Renal cortex interstitium (tissue), 11 donors: ENCODE measurements around the gene PARPBP. TPM values are rescaled to one million over a fixed set of nuclear protein-coding genes. Genes with fewer than 3 reads are reported as not detected.
"Not testable (repeated sequence)": the region's sequence is repeated elsewhere in the genome, so short reads cannot be mapped to it uniquely, and the experiment has no call there.

Source experiments
- DNase-seq, 11 donors: peaks; one replicate each; pipeline ENCODE4 v3.0.0-alpha.2; 2013; ENCODE audit warnings: low read depth in 9 of 11, low spot score in 4 of 11; ENCODE audit errors: extremely low read depth in 1 of 11
- polyA plus RNA-seq, 3 donors: library from polyadenylated mRNA; unstranded; fragments of 120-200 nt; gene quantifications; one replicate each; pipeline ENCODE4 v1.2.1, GENCODE V29; 2013; ENCODE audit not compliant: insufficient read length in 3 of 3

Gene PARPBP
- polyA plus RNA-seq, 3 donors, result 12.7 to 15.4 (median 14.1) TPM

DNA sequence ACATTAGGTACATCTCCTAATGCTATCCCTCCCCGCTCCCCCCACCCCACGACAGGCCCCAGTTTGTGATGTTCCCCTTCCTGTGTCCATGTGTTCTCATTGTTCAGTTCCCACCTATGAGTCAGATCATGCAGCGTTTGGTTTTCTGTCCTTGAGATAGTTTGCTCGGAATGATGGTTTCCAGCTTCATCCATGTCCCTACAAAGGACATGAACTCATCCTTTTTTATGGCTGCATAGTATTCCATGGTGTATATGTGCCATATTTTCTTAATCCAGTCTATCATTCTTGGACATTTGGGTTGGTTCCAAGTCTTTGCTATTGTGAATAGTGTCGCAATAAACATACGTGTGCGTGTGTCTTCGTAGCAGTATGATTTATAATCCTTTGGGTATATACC lies 17.6 kb downstream of the PARPBP start:
- not testable (repeated sequence) for DNase-seq

DNA sequence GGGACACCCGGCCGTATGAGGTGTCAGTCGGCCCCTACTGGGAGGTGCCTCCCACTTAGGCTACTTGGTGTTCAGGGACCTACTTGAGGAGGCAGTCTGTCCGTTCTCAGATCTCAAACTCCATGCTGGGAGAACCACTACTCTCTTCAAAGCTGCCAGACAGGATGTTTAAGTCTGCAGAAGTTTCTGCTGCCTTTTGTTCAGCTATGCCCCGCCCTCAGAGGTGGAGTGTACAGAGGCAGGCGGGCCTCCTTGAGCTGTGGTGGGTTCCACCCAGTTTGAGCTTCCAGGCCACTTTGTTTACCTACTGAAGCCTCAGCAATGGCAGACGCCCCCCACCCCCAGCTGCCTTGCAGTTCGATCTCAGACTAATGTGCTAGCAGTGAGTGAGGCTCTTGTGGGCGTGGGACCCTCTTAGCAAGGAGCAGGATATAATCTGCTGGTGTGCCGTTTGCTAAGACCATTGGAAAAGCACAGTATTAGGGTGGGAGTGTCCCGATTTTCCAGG lies 22.9 kb downstream of the PARPBP start:
- DNase-seq, result not testable (repeated sequence)

DNA sequence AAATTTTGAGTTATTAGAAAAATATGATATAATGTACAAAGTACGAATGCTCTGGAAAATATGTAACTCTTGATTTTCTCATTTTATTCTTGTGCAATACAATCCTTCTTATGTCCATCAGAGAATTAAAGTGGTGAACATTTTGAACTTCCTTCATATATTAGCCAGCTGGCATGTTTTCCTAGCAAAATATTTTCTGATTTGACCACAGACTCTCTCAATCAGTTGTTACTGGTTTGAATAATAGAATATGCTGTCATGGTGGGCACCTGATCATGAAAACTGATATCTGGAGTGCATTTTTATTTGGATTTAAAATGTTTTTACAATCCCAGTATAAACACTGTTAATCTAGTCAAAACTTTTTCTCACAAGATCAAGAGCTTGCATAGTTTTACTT lies 24.2 kb downstream of the PARPBP start:
- no peak for DNase-seq

DNA sequence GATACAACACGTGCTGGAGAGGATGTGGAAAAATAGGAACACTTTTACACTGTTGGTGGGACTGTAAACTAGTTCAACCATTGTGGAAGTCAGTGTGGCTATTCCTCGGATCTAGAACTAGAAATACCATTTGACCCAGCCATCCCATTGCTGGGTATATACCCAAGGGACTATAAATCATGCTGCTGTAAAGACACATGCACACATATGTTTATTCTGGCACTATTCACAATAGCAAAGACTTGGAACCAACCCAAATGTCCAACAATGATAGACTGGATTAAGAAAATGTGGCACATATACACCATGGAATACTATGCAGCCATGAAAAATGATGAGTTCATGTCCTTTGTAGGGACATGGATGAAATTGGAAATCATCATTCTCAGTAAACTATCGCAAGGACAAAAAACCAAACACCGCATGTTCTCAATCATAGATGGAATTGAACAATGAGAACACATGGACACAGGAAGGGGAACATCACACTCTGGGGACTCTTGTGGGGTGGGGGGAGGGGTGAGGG lies 27.1 kb downstream of the PARPBP start:
- not testable (repeated sequence) for DNase-seq

DNA sequence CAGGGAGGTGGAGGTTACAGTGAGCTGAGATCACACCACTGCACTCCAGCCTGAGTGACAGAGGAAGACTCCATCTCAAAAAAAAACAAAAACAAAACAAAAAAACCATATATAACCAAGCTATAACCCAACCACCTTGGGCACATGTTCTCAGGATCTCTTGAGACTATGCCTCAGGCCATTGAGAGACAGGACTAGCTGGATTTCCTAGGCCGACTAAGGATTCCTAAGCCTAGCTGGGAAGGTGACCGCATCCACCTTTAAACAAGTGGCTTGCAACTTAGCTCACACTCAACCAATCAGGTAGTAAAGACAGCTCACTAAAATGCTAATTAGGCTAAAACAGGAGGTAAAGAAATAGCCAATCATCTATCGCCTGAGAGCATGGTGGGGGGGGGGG lies 35.2 kb downstream of the PARPBP start:
- not testable (repeated sequence) for DNase-seq

DNA sequence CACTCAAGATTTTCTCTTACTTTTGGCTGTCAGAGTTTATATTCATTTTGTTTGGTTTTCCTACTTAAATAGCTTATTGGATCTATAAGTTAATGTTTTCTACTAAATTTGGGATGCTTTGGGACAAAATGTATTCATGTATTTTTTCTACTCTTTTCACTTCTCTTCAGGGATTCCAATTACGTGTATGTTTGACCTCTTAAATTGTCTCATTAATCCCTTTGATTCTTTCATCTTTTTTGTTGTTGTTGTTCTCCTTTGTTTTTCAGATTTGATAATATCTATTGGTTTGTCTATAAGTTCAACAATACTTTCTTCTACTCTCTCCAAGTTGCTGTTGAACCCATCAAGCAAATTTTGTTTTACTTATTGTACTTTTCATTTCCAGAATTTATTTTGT lies 43.4 kb downstream of the PARPBP start:
- no peak for DNase-seq

DNA sequence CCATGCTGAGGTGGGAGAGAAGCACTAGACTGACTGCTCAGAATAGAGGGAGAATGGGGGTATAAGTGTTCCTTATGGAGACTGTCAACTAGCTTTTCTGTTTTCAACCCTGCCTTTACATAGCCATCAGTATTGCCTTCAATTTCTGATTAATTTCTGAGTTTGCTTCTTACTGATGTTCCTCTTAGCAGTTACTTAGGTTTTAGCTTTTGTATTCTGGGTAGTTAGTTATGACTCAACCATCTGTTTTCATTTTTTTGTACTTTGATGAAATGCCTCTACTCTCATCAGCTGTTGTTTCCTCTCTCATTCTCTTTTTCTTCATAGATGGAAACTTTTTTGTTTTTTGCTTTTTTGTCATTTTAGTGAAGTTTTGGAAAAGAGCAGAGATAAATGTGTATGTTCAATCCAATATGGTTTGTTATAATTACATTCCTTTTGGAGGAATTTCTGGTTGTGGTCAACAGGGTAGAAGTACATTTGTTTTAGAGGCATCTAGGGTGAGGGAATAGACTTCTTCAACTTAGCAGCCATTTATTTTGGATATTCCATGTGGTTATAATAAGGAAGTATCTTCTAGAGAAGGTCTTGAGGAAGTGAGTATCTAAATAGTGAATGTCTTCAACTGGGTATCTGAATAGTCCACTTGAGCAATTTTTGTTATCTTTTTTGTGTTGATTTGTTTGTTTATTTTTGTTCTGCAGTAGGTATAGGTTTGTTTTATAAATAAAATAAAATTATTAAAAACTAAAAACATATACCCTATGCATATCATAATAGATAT lies 48.0 kb downstream of the PARPBP start:
- DNase-seq, result no peak

DNA sequence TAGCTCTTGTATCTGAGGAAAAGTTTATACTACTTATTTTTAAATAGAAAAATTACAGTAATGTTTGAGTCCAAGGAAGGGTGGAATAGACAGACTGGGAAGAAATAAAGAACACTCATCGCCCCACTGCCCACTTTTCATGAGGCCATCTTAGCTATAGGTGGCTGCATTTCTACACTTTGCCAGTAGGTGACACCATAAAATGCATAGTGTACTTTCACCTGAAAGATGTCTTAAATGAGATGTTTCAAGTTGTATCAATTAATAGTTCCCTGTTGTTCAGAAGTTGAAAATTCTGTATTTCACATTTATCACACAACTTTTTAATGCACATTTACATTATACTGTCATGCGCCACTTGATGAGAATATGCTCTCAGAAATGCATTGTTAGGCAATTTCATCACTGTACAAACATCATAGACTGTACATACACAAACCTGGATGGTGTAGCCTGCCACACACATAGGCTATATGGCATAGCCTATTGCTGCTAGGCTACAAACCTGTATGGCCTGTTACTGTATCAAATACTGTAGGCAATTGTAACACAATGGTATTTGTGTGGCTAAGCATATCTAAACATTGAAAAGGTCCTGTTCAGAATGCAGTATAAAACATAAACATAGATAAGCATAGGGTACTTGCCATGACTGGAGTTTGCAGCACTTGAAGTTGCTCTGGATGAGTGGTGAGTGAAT lies 50.1 kb downstream of the PARPBP start:
- peak in 6 of 11 donors; percentile 3 to 13 (median 4) for DNase-seq

DNA sequence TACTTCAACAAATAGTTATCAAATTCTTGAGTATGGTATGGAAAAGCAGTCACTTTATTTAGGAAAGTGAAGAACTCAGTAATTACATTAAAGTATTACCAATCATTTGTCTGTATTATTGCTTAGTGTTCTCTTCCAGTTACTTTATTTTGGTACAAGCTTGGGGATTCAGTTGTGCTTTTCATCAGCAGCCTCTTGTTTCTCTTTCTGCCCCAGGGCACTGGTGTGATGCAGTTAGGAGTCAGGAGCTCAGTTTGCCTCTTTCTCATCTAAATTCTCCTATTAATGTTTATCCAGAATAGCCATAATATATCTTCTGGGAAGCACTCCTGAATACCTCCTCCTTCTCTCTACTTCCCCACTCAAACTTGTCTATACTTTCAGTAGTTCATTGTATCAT lies 52.0 kb downstream of the PARPBP start:
- no peak for DNase-seq

DNA sequence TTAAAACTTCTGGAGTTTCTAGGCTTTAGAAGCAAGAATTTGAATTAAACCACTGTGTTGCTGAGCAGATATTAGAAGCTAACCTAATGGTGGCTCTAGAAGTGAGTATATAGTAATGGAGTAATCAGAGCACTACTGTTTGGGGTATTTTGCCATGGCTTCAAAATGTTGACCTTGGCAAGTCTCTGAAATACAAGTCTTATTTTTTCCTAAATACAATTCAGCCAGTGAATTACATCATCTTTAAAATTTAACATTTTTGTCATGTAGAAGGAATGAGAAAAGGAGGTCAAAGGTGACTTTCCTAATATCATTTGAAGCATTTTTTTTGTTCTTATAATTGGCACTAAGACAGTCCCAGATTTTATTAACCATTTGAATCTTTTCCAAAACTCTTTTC lies 52.5 kb downstream of the PARPBP start:
- DNase-seq, result no peak

DNA sequence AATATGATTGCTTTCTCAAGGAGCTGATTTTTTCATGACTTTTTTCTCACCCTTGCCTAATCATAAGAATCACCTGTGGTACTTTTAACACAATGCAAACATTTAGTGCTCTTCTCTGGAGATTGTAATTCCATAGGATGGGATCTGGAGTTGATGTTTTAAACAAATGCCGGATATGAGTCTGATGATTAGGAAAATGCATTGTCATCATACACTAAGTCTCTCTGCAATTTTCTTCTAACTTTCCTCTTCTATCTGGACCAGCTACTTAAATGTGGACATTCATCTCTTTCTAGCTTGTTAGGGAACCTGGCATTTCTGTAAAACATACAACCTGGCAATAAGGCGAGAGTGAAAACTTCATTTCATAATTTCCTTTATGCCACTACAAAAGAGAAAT lies 54.1 kb downstream of the PARPBP start:
- no peak for DNase-seq

DNA sequence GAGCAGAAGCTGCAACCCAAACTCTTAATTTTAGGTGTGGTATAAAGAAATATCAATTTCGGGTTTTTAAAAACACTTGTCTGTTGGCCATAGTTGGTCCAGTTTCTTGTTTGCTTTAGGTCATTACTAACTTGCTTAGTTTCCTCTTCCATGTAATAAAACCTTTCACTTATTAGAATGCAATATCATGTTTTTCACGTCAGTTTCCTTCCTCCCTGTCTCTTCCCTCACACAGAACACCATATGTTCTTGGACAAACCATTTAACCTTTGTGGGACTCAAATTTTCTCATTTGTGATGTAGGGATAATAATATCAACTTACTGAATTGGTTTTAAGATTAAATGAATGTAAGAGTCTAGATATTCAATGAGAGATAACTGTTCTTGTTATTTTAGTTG lies 54.8 kb downstream of the PARPBP start:
- DNase-seq, result no peak

DNA sequence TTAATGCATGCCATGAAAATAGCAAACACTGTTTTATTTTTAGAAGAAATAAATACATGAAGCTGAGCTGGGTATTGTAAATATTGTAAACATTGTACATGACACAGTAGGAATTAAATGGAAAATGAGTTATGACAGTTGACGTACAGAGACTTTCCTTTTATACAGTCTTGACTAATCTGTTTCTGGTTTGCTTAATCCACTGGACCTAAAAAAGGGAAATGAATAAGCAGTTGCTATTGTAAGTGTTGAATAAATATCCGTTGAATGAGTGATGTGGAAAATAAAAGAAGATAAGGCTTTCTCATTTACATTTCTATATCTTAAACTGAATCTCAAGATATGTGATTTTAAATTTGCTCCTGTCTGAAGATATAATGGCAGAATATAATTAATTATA lies 62.7 kb downstream of the PARPBP start:
- no peak for DNase-seq

DNA sequence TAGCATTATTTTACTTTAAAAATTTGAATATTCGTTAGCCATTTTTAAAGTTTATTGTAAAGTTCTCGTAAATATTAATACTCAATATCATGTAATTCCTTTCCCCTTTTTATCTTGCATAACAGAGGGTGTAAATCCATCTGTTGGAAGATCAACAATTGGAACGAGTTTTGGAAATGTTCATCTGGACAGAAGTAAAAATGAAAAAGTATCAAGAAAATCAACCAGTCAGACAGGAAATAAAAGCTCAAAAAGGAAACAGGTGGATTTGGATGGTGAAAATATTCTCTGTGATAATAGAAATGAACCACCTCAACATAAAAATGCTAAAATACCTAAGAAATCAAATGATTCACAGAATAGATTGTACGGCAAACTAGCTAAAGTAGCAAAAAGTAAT lies 75.8 kb downstream of the PARPBP start:
- no peak for DNase-seq

DNA sequence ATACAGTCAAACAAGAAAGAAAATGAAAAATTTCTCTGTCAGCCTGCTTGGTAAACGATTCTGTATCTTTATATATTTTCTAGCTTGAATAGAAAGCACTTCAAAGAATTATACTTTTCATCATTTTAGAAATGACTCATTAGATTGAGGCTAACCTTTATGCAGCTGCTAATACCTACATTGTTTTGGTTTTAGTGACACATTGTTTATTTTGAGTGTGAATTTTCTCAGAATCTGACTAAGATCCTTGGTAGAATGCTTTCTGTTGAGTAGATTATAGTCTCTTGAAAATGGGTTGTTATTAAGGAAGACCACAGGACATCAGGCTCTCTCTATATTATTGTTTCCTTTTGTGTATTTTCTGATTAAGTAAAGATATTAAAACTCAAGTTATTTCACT lies 77.8 kb downstream of the PARPBP start, which contains the start of gene PMCH:
Gene PMCH, minus strand, starts transcription at position 45 of the 400 bp plus-strand sequence. CDS start 63 bp downstream, outside the sequence.
- no peak for DNase-seq

DNA sequence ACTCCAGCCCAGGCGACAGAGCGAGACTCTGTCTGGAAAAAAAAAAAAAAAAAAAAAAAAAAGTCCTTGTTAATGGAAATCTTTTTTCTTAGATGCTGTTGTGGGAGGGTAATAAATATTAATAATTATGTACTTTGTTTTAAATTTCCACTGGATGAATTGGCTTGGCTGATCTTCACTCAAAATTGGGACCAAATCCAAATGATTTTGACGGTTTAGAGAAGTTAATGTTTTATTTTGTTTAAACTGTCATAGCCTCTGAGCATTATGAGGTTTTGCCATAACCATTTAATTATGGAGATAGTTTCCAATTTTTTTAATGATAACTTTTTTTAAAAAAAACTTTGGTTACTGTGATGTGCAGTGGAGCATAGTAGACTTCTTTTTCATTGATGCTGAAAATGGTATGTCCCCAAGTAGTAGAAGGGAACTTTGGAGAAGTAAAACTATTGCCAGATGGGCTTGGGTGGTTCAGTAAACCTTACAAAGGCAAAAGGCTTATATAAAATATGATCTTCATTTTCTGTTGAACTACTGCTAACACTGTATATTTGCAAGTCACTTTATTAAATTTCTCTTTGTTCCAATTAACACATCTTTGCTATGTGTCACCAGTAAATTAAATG lies 81.6 kb downstream of the PARPBP start:
- no peak for DNase-seq

DNA sequence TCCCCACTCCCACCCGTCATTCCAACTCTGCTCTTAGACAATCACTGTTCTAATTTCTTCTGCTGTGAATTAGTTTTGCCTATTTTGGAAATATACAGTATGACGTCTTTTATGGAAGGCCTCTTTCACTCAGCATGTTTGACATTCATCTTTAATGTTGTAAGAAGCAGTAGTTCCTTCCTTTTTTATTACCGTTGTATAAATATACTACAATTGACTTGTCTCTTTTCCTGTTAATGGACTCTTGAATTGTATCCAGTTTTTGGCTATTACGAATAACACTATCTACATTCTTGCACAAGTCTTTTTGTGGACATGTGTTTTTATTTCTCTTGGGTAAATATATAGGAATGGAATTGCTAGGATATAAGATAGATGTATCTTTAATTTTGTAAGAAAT lies 82.6 kb downstream of the PARPBP start:
- DNase-seq, result no peak

DNA sequence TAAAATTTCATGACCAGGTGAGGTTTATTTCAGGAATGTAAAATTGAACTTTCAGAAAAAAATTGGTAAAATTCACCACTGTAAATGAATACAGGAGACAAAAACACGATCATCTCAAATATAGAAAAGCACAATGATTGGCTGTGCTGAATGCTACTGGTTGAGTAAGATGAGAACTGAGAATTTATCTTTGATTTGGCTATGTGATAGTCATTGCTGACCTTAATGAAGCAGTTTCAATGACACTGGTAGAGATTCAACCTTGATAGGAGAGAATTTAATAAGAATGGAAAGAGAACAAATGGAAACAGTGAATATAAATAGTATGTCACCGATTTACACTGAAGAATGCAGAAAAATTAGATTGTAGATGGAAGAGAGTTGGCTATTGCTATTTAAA lies 84.0 kb downstream of the PARPBP start:
- no peak for DNase-seq

DNA sequence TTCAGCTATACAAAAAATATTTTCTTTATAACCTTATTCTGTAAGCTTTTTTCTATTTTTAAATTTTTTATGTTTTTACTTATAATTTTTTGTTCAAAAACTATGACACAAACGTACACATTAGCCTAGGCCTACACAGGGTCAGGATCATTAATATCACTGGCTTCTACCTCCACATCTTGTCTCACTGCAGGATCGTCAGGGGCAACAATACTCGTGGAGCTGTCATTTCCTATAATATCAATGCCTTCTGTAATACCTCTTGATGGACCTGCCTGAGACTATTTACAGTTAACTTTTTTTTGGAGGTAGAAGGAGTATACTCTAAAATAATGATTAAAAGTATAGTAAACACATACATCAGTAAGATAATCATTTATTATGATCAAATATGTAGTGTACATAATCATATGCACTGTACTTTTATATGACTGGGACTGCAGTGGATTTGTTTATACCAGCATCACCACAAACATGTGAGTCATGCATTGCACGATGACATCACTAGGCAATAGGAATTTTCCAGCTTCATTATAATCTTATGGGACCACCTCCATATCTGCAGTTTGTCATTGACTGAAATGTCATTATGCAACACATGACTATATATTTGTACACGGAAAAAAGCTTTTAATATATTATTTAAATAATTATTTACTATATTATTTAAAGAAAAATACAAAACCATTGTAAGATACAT lies 96.2 kb downstream of the PARPBP start:
- DNase-seq, result no peak
